Heart right ventricle (tissue), 16 donors: ENCODE results near the gene SSC4D. TPM values are rescaled to one million over a fixed set of nuclear protein-coding genes. Genes with fewer than 3 reads are reported as not detected.
"Not testable (repeated sequence)": the region's sequence is repeated elsewhere in the genome, so short reads cannot be mapped to it uniquely, and the experiment has no call there.

Experiments used
- ATAC-seq, 8 donors: fragments of 200-7000 bp; cut with Tn5 transposase; one replicate each; pipeline ENCODE4 v1.9.1; 2020; ENCODE audit warnings: mild to moderate bottlenecking in 8 of 8, moderate library complexity in 8 of 8, moderate number of reproducible peaks in 1 of 8
- DNase-seq, 2 donors: peaks; one replicate each; pipeline ENCODE4 v3.0.0-alpha.2; 2020
- H3K27ac ChIP-seq, 10 donors: fragments of 200-600 bp; sonication (generic) in 2 of 10; one replicate each; pipeline versions ENCODE4 v1.5.0 to v1.8.0; 2020 to 2022; ENCODE audit warnings: mild to moderate bottlenecking in 3 of 10
- H3K27me3 ChIP-seq, 7 donors: fragments of 200-600 bp; one replicate each; pipeline ENCODE4 v1.8.0; 2021 to 2022; ENCODE audit warnings: mild to moderate bottlenecking in 2 of 7
- H3K36me3 ChIP-seq, 9 donors: fragments of 200-600 bp; sonication (generic) in 1 of 9; one replicate each; pipeline versions ENCODE4 v1.5.0 to v1.8.0; 2020 to 2022; ENCODE audit warnings: mild to moderate bottlenecking in 2 of 9
- H3K4me1 ChIP-seq, 9 donors: fragments of 200-600 bp; sonication (generic) in 1 of 9; one replicate each; pipeline versions ENCODE4 v1.5.0 to v1.8.0; 2020 to 2022; ENCODE audit warnings: mild to moderate bottlenecking in 4 of 9
- H3K4me3 ChIP-seq, 10 donors: fragments of 200-600 bp; sonication (generic) in 2 of 10; one replicate each; pipeline versions ENCODE4 v1.5.0 to v1.8.0; 2020 to 2022; ENCODE audit warnings: mild to moderate bottlenecking in 7 of 10, moderate library complexity in 2 of 10
- H3K9me3 ChIP-seq, 11 donors: fragments of 200-600 bp in 10 of 11; sonication (generic) in 2 of 11; one replicate each; pipeline versions ENCODE4 v1.5.0 to v1.8.0; 2013 to 2022; ENCODE audit warnings: mild to moderate bottlenecking in 2 of 11, control low read depth in 1 of 11, moderate library complexity in 1 of 11
- WGBS, 2 donors: extraction: QIAGEN DNeasy Blood & Tissue Kit; methylation state at CpG; one replicate each; pipeline ENCODE4 v1.1.7; 2013; ENCODE audit warnings: inconsistent platforms in 1 of 2; 5-methylcytosine and 5-hydroxymethylcytosine counted together
- intact Hi-C, 10 donors: fragments of 100-400 bp; cut with DNase I; formaldehyde crosslinking; loops; one replicate each; pipeline versions ENCODE4 v1.11.1 to v1.14.2; 2022
- polyA plus RNA-seq, 2 donors: library from polyadenylated mRNA; stranded (reverse); fragments of 200-250 nt; gene quantifications; one replicate each; pipeline ENCODE4 v1.2.3, GENCODE V29; 2013
- total RNA-seq, 10 donors: library from RNA; stranded (reverse); fragmentation: NEBNext Ultra II Directional in 3 of 10; extraction: Animal tissue kit (Norgen Biotek cat#: 25700) in 3 of 10; gene quantifications; one replicate each; pipeline versions ENCODE4 v1.2.1 to v1.2.4, GENCODE V29; 2021 to 2023
- TF ChIP-seq, protein P1 (sequence below), 9 donors: fragments of 200-600 bp; sonication (generic) in 2 of 9; IDR thresholded peaks; one replicate each; pipeline versions ENCODE4 v1.5.0 to v1.8.0; 2021 to 2022; ENCODE audit warnings: antibody characterized with exemption in 9 of 9, mild to moderate bottlenecking in 5 of 9, moderate library complexity in 1 of 9
- donor health status: Arrhythmogenic right ventricular cardiomyopathy.
- donor health status: ischemic (EF 13 %, LVEDD 7.1; RV severe dilation, severe dysfunction).
- donor health status: healthy with polysubstance abuse.
- donor health status: DM: no; HTN: yes; CAD: no.
- donor health status: DM: no; HTN: no; CAD: no.
- donor health status: ischemic (EF 25% LVEDD 6.9; RV normal size, moderate dysfunction).
- donor health status: ischemic (EF 25% LVEDD 5.7; RV mildly dilated, moderate dysfunction).
- donor health status: healthy.
- donor health status: DM: yes; HTN: yes; CAD: no.
- donor health status: Ischemic cardiomyopathy.
- donor health status: ischemic (EF 35%, LVEDD 5.7; RV mildly dilated, moderate dysfunction).
- donor health status: nonischemic (EF 11% LVEDD 7.7; RV severe dilation, severe dysfunction).
- donor health status: DM: yes; HTN: yes; CAD: no.
- donor health status: PGD.
- donor health status: ischemic (EF 29% LVEDD 5.4; RV normal size, mild dysfunction).
- donor health status: nonischemic (EF 23%, LVEDD 6.1; RV moderate dilation, normal function).

The SSC4D gene
- total and polyA plus RNA-seq, 12 donors = 0.24 to 1.9 (median 0.96) TPM

- H3K27ac ChIP-seq = no peak overlapping the region
- peaks cover 3 to 32% (median 17%) of the 10 kb centered on the region in 9 donors for H3K4me1 ChIP-seq
- DNase-seq (no peak), ATAC-seq (no peak)
- WGBS, 2 donors = 73 to 77% methylated on average over 8 of the region's 8 CpGs
- no peaks in the 10 kb centered on the region for H3K36me3 ChIP-seq
- intact Hi-C loops = no loop called here
- no peaks in the 10 kb centered on the region for H3K9me3 ChIP-seq
- peak overlapping the region in 7 of 10 donors; percentile 16 to 57 (median 53) for H3K4me3 ChIP-seq
- TF ChIP-seq, protein P1, sequence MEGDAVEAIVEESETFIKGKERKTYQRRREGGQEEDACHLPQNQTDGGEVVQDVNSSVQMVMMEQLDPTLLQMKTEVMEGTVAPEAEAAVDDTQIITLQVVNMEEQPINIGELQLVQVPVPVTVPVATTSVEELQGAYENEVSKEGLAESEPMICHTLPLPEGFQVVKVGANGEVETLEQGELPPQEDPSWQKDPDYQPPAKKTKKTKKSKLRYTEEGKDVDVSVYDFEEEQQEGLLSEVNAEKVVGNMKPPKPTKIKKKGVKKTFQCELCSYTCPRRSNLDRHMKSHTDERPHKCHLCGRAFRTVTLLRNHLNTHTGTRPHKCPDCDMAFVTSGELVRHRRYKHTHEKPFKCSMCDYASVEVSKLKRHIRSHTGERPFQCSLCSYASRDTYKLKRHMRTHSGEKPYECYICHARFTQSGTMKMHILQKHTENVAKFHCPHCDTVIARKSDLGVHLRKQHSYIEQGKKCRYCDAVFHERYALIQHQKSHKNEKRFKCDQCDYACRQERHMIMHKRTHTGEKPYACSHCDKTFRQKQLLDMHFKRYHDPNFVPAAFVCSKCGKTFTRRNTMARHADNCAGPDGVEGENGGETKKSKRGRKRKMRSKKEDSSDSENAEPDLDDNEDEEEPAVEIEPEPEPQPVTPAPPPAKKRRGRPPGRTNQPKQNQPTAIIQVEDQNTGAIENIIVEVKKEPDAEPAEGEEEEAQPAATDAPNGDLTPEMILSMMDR (IDR thresholded peaks at IDR 0.05) = no peak
- no peaks in the 10 kb centered on the region for H3K27me3 ChIP-seq
These were observed 12.6 kb downstream of the SSC4D start for GRCh38 chr7:76396864-76397263.

- H3K9me3 ChIP-seq = no peaks in the 10 kb centered on the region
- TF ChIP-seq, protein P1 (IDR thresholded peaks at IDR 0.05) = no peak
- H3K36me3 ChIP-seq = no peaks in the 10 kb centered on the region
- DNase-seq = no peak
- no peak overlapping the region for H3K4me3 ChIP-seq
- no peak overlapping the region for H3K27ac ChIP-seq
- no peaks in the 10 kb centered on the region for H3K27me3 ChIP-seq
- peaks cover 3 to 32% (median 17%) of the 10 kb centered on the region in 9 donors for H3K4me1 ChIP-seq
- 77% methylated on average over 13 of the region's 13 CpGs for WGBS, 2 donors
- intact Hi-C loops = no loop called here
- ATAC-seq = no peak
These were observed 13.4 kb downstream of the SSC4D start for GRCh38 chr7:76395965-76396726.

- not testable (repeated sequence) for ATAC-seq
These were observed 13.9 kb downstream of the SSC4D start for GRCh38 chr7:76395605-76395964.

GRCh38 chr7:76394957-76395356 lies 14.5 kb downstream of the SSC4D start:
- H3K27ac ChIP-seq = no peak overlapping the region
- intact Hi-C loops = loop anchor here in 2 of 10 donors (5.0 kb wide), 1 partner anchor 38 kb away; the partner anchor contains the start of gene YWHAG (in 2 of the 2)
- peaks cover 3 to 32% (median 17%) of the 10 kb centered on the region in 9 donors for H3K4me1 ChIP-seq
- H3K4me3 ChIP-seq = no peak overlapping the region
- DNase-seq = no peak
- TF ChIP-seq, protein P1 (IDR thresholded peaks at IDR 0.05) = no peak
- no peaks in the 10 kb centered on the region for H3K27me3 ChIP-seq
- H3K9me3 ChIP-seq = no peaks in the 10 kb centered on the region
- ATAC-seq = no peak
- H3K36me3 ChIP-seq = no peaks in the 10 kb centered on the region
- 90 to 92% methylated on average over 9 of the region's 9 CpGs for WGBS, 2 donors

More at GRCh38 chr7:76395605-76395964, 13.9 kb downstream of the SSC4D start:
- H3K36me3 ChIP-seq, H3K27me3 ChIP-seq, DNase-seq, intact Hi-C loops, H3K9me3 ChIP-seq, H3K27ac ChIP-seq, H3K4me3 ChIP-seq: not testable (repeated sequence)
- 95% methylated on average over 11 of the region's 11 CpGs for WGBS, 2 donors
- peaks cover 3 to 32% (median 17%) of the 10 kb centered on the region in 9 donors for H3K4me1 ChIP-seq
